Muscle layer of colon (tissue), 2 donors: ENCODE results near the gene GIPR.
"Not testable (repeated sequence)": the region's sequence is repeated elsewhere in the genome, so short reads cannot be mapped to it uniquely, and the experiment has no call there.

Experiments used
- H3K27ac ChIP-seq: one replicate; pipeline ENCODE4 v1.7.0; 2013; ENCODE audit warnings: low read depth, mild to moderate bottlenecking, low read length, moderate library complexity
- H3K27me3 ChIP-seq, 2 donors: one replicate each; pipeline ENCODE4 v1.7.0; 2013; ENCODE audit warnings: low read length in 2 of 2, mild to moderate bottlenecking in 2 of 2; ENCODE audit not compliant: insufficient read depth in 2 of 2, control insufficient read depth in 1 of 2
- H3K36me3 ChIP-seq: one replicate; pipeline ENCODE4 v1.7.0; 2013; ENCODE audit warnings: mild to moderate bottlenecking, low read length; ENCODE audit not compliant: insufficient read depth
- H3K4me1 ChIP-seq: one replicate; pipeline ENCODE4 v1.7.0; 2013; ENCODE audit warnings: mild to moderate bottlenecking, low read length; ENCODE audit not compliant: insufficient read depth
- H3K4me3 ChIP-seq, 2 donors: one replicate each; pipeline ENCODE4 v1.7.0; 2013; ENCODE audit warnings: low read length in 2 of 2, low read depth in 1 of 2, mild to moderate bottlenecking in 1 of 2, moderate library complexity in 1 of 2
- H3K9ac ChIP-seq: one replicate; pipeline ENCODE4 v1.7.0; 2013; ENCODE audit warnings: low read length
- H3K9me3 ChIP-seq: one replicate; pipeline ENCODE4 v1.7.0; 2013; ENCODE audit warnings: mild to moderate bottlenecking, low read length
- donor health status: abdominal sarcoma.
- donor health status: Adenocarcinoma of cecum.

Gene GIPR

GRCh38 chr19:45717983-45718650, 50.1 kb downstream of the GIPR start:
- H3K9ac ChIP-seq, result peak overlapping the region; percentile 90
- H3K36me3 ChIP-seq, result no peaks in the 10 kb centered on the region
- H3K9me3 ChIP-seq, result no peaks in the 10 kb centered on the region
- H3K4me1 ChIP-seq, result peaks cover 9% of the 10 kb centered on the region
- H3K4me3 ChIP-seq, result peak overlapping the region; percentile 22 to 99
- H3K27me3 ChIP-seq, result no peaks in the 10 kb centered on the region
- peak overlapping the region; percentile 74 for H3K27ac ChIP-seq

DNA sequence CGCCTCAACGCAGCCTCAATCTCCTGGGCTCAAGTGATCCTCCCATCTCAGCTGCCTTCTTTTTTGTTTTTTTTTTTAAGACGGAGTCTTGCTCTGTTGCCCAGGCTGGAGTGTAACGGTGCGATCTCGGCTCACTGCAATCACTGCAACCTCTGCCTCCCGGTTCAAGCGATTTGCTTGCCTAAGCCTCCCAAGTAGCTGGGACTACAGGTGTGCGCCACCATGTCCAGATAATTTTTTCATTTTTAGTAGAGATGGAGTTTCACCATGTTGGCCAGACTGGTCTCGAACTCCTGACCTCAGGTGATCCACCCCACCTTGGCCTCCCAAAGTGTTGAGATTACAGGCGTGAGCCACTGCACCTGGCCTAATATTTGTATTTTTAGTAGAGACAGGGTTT, 52.0 kb downstream of the GIPR start:
- not testable (repeated sequence) for H3K4me1 ChIP-seq, H3K9ac ChIP-seq, H3K36me3 ChIP-seq, H3K27ac ChIP-seq, H3K27me3 ChIP-seq, H3K9me3 ChIP-seq, H3K4me3 ChIP-seq

DNA sequence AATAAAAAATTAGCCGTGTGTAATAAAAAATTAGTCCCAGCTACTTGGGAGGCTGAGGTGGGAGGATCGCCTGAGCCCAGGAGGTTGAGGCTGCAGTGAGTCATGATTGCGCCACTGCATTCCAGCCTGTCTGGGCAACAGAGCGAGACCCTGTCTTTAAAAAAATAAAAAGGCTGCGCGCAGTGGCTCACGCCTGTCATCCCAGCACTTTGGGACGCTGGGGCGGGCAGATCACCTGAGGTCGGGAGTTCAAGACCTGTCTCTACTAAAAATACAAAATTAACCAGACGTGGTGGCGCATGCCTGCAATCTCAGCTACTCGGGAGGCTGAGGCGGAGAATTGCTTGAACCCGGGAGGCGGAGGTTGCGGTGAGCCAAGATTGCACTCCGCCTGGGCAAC, 60.7 kb downstream of the GIPR start:
- H3K36me3 ChIP-seq, result not testable (repeated sequence)

DNA sequence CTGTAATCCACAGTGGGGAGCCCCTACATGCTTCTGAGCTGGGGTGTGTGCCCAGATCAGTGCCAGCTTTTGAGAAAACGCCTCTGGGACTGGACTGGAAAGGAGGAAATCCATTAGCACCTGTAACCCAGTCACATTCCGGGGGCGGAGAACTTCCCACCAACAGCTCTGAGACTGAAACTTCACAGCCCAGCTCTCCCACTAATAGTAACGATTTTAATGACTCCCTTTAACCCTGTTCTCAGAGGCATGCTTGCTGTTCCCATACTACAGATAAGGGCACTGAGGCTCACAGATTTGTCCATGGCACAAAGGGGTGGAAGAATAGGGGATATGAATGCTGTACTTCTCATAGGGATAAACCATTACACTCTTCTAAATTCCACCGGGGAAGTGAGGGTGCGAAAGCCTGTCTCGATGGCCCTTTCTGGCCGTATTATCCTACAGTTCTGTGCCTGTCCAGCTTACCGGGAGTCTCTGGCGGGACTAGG, 61.8 kb downstream of the GIPR start:
- Histone ChIP-seq H3K36me3 (no peaks in the 10 kb centered on the region), H3K9me3 (no peaks in the 10 kb centered on the region), H3K27ac (peak overlapping the region; percentile 50), H3K9ac (peak overlapping the region; percentile 97), H3K4me1 (peaks cover 11% of the 10 kb centered on the region), H3K4me3 (peak overlapping the region; percentile 59 to 91), H3K27me3 (no peaks in the 10 kb centered on the region)

More for the DNA sequence above, 60.7 kb downstream of the GIPR start:
- not testable (repeated sequence) for H3K27ac ChIP-seq, H3K9ac ChIP-seq, H3K9me3 ChIP-seq, H3K4me3 ChIP-seq, H3K27me3 ChIP-seq
- peaks cover 11% of the 10 kb centered on the region for H3K4me1 ChIP-seq

- Histone ChIP-seq H3K9me3 (no peaks in the 10 kb centered on the region), H3K4me1 (peaks cover 11% of the 10 kb centered on the region), H3K4me3 (peak within 1 kb of the TSS; percentile 59 to 91), H3K9ac (peak within 1 kb of the TSS; percentile 97), H3K27ac (peak within 1 kb of the TSS; percentile 50), H3K27me3 (no peaks in the 10 kb centered on the region), H3K36me3 (no peaks in the 10 kb centered on the region)
Observed at GRCh38 chr19:45730368-45731288, 62.6 kb downstream of the GIPR start, which contains the start of gene FBXO46. TSS of gene FBXO46 (minus strand) at chr19:45730896. CDS start at chr19:45713495, 17,401 bp downstream.
